Stimulated activated CD4-positive, alpha-beta T cell treated with anti-CD3 and anti-CD28 coated beads, Interleukin-12 subunit alpha, Interleukin-12 subunit beta, amount 100 ng/mL, for 48 hours (primary cell): ENCODE measurements around the gene MRM2.
"Not testable (repeated sequence)": the region's sequence is repeated elsewhere in the genome, so short reads cannot be mapped to it uniquely, and the experiment has no call there.

Experiments used
- DNase-seq, 3 donors: peaks; one replicate each; pipeline ENCODE4 v3.0.0-alpha.2; 2020; ENCODE audit warnings: low read depth in 2 of 3, low spot score in 1 of 3

Gene MRM2

DNA sequence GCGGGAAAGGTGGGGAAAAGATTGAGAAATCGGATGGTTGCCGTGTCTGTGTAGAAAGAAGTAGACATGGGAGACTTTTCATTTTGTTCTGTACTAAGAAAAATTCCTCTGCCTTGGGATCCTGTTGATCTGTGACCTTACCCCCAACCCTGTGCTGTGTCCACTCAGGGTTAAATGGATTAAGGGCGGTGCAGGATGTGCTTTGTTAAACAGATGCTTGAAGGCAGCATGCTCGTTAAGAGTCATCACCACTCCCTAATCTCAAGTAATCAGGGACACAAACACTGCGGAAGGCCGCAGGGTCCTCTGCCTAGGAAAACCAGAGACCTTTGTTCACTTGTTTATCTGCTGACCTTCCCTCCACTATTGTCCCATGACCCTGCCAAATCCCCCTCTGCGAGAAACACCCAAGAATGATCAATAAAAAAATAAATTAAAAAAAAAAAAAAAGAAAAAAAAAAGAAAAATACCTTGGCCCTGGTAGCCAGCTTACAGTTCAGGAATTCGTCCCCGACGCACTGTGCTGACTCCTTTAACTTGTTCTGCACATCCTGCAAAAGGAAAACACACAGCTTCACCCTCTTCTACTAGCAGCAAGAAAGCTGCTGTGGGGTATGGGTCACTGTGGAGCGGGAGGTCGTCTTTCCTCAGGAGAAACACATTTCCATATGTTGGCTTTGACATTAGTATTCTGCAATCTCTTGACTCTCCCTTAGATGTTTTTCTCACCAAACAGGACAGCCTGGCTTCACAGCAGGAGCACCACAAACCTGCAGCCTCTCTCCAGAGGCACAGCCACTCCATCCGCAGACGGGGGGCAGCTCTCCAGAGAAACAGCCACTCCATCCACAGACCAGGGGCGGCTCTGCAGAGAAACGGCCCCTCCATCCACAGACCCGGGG lies 27.3 kb upstream of the MRM2 start:
- DNase-seq: not testable (repeated sequence)

GRCh38 chr7:2266911-2267310 lies 24.9 kb upstream of the MRM2 start:
- DNase-seq: no peak

DNA sequence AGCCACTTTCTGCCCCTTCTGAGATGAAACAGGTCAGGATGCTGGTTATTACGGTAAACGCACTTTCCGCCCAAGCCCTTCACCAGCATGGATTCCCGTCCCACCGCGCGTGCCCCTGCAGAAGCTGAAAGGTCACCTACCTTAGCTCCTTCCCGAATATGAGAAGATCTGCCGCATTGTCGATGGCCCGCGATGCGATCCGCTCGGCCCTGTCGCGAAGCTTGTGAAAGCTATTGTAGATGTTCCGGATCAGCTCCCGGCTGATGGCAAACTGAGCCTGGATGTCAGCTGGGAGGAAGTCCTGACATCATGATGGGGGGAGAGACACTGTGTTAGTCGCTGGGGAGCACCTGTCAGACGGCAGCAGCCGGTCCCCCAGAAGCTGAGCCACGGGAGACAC lies 22.2 kb upstream of the MRM2 start:
- no peak for DNase-seq

GRCh38 chr7:2263176-2263575 lies 21.2 kb upstream of the MRM2 start:
- DNase-seq: no peak

DNA sequence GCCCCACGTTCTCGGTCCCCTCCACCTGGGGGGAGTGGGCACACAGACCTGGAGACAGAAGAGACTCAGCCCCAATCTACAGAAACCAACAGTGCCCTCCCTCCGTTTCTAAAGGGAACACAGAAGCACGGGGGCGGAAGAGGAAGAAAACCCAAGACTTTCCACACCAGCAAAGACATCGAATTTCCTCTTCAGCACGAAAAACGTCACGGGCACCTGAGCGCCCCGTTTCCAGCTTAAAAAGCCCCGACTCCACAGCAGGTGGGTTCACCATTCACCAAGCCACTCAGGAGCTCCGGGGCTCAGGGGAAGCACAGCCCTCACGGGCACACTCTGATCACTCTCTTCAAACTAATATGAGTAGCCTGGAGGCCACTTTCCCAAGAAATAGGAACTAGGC lies 19.6 kb upstream of the MRM2 start:
- DNase-seq: no peak

DNA sequence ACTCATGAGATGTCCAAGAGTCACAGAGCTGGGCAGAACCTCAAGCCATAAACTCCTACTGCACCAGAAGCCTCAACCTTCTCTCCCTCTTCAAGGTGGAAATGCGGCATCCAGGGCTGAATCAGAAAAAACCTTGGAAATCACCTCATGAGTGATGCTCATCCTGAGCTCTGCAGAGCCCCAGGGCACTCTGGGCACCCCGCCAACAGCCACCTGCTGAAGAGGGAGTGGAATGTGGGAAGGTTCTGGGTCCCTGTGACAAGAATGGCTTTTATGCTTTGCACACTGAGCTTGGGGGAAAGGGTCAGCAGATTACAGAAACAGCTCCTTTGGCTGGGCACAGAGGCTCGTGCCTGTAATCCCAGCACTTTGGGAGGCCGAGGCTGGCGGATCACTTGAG lies 18.8 kb upstream of the MRM2 start:
- DNase-seq: no peak

- no peak for DNase-seq
These were observed 17.5 kb upstream of the MRM2 start for GRCh38 chr7:2259480-2259879.

DNA sequence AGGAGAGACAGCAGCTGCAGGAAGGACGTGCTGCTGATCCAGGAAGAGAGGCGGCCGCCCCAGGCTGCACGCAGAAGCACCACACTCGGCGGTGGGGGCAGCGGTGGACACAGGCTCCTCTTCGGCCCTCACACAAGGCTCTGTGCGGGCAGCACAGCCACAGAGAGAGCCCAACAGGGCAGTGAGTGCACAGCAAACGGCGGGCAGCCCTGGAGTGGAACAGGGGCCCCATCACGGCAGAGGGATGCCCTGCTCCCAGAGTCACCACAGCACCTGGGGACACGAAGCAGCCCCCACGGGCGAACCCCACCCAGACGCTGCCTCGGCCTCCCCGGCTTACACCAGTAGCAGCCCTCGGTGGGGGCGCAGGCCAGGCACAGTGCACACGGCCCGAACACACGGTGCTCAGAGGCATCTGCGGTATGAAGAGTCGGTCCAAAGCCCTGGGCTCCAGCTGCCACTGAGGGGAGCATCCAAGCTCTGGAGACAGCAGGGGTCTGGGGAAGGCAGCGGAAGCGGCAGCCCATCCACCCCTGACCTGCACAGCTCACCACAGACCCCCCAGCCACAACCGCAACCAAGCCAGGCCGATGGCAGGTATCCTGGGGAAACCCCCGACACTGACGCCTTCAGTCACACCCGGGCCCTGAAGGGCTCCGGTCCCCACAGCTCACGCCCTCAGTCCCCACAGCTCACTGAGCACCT lies 16.8 kb upstream of the MRM2 start:
- DNase-seq: no peak

- no peak for DNase-seq
These were observed 15.6 kb upstream of the MRM2 start for GRCh38 chr7:2257651-2258050.

DNA sequence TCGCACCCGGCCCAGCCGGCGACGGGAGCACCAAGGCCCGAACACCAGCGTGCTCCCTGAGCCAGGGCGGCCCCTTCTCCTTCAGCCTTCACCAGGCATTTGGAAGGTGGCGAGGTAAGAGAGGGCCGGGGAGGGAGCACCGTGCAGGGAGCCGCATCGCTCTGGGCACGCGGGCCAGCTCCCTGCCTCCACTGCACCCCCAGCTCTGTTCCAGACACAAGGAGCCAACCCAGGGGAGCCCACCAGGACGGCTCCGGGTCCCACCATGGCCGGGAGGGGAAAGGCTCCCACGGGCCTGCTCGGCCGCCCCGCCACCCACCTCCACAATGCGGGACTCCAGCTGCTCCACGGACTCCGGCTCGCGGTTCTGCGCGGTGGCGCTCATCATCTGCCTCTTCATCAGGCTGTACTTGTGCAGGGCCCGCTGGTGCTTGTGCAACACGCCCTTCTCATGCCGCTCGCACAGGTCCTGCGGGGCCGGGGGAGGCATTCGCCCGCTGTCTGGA lies 15.1 kb upstream of the MRM2 start:
- no peak for DNase-seq

- DNase-seq: no peak
These were observed 14.5 kb upstream of the MRM2 start for GRCh38 chr7:2256306-2257045.

DNA sequence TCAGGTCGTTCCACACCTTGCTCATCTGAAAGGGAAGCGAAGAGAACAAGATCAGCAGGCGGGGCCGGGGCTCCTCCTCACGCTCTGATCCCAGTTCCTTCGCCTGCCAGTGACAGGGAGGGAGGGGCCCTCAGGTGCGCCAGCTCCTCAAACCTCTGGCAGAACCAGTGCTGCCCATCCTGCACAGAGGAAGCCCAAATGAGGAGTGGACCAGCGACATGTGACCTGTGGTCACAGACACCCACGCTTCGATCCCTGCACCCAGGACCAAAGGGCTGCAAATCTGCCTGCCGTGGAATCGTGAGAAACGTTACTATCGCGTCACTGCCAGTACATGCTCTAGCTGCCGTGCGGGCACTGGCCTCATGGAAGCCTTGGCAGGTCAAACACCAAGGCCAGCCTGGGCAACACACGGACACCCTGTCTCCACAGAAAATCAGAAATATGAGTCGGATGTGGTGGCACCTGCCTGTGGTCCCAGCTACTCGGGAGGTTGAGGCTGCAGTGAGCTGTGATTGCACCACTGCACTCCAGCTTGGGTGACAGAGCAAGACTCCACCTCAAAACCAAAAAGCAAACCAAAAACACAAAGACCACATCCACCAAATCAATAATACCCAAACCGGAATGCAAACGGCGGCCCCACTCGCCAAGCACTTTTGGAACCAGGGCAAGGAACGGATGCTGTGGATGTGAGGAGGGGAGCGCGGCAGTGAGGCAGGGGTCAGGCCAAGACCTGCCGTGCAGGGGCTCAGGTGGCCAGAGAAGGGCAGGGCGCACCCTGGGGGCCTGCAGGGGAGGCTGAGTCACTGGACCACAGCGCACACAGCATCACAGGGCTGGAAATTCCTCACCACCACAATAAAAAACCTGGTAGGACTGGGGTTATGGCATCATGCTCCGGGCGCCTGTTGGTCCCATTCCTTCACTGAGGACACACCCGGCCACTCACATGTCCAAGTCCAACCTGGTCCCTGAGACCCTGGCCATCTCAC lies 13.4 kb upstream of the MRM2 start:
- DNase-seq: no peak

- DNase-seq: no peak
These were observed 12.6 kb upstream of the MRM2 start for GRCh38 chr7:2254429-2255144.

DNA sequence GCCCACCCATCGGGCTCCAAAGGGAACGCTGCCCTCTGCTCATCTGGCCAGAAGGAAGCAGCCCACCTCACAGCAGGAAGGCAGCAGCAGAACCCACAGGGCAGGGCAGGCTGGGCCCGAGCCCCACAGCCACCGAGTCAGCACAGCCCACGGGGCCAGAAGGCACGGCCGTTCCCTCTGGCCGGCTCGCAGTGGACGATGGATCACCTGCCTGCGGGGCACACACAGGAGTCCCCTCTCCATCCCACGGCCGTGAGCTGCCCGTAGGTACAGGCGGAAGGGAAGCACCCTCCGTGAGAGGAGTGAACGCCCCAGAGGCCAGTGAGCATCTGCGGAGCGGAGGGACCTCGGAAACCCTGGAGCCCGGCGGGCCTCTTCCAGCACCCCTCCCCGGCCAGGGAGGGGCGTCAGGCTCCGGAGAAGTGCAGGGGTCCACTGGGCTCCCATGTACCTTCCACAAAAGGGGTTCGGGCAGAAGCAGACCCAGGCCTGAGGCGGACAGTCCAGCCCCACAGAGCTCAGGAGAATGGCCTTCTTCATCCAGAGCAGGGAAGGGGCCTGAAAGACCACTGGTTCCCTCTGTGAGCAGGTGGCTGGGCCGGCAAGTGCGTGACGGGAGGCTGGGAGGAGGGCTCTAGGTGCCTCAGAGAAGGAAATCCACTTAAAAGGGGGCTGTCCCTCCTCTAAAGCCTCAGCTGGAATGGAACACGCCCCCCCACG lies 11.7 kb upstream of the MRM2 start:
- DNase-seq: no peak

GRCh38 chr7:2253021-2253420 lies 11.0 kb upstream of the MRM2 start:
- DNase-seq: no peak

GRCh38 chr7:2251841-2252771 lies 10.1 kb upstream of the MRM2 start:
- no peak for DNase-seq

DNA sequence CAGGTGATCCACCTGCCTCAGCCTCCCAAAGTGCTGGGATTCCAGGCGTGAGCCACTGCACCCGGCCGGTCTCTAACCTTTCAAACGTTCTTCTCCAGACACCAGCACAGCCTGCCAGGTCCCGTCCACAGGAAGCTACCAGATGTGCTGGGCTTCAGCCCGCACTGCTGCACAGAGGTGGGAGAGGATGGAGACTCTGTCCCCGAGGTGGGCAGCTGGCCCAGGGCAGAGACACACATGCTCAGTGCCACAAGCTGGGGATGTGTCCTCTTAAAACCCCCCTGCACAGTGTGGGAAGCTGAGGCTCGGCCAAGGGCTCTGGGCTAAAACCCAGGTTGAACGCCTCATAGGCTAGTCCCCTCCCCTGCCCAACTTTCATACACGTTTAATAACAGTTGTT lies 9.4 kb upstream of the MRM2 start:
- DNase-seq: no peak

DNA sequence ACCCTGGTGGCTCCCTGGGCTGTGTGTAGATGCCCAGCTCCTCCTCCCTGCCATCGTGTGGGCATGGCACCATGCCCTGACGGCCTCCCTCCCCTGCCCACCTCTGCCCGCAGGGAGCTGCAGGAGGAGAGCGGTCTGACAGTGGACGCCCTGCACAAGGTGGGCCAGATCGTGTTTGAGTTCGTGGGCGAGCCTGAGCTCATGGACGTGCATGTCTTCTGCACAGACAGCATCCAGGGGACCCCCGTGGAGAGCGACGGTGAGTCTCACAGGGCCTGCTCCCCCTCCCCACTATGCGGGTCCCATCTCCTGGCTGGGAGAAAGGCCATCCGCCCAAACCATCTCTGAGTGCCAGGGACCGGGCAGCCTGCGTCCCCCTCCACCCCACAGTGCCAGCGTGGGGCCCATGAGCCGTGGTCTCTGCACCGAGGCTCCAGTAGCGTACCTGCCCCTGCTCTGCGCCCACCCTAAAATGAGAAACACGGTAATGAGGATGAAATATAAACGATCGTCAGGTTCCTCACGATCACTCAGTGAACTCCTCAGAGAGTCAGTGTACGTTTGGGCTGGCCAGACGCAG lies 7.8 kb upstream of the MRM2 start:
- no peak for DNase-seq
